Peyer's patch (tissue), 4 donors: Measurements from ENCODE around the gene ANKFN1.

ENCODE experiments used
- CTCF ChIP-seq, 6 experiments: fragments of 450-650 bp in 4 of 6; fragments of 200-600 bp in 2 of 6; sonication (generic) in 1 of 6; IDR thresholded peaks; one replicate each; pipeline ENCODE4 v1.5.1; 2017 to 2019; ENCODE audit warnings: antibody characterized with exemption in 6 of 6, mild to moderate bottlenecking in 3 of 6, moderate library complexity in 1 of 6
- POLR2A ChIP-seq, 2 donors: fragments of 450-650 bp; IDR thresholded peaks; one replicate each; pipeline ENCODE4 v1.5.1; 2017; ENCODE audit warnings: antibody characterized with exemption in 2 of 2, mild to moderate bottlenecking in 2 of 2, moderate library complexity in 2 of 2

GRCh38 chr17:56184650-56185049, 31.4 kb downstream of the ANKFN1 start:
- TF ChIP-seq CTCF (IDR thresholded peaks at IDR 0.05) (no peak), POLR2A (IDR thresholded peaks at IDR 0.05) (no peak)
